ENCODE results near the gene RNF13. TPM values are rescaled to one million over a fixed set of nuclear protein-coding genes. Genes with fewer than 3 reads are reported as not detected.

RNF13 gene
- total RNA-seq, 1 experiment from 2014 or later, result 28.9 TPM

DNA sequence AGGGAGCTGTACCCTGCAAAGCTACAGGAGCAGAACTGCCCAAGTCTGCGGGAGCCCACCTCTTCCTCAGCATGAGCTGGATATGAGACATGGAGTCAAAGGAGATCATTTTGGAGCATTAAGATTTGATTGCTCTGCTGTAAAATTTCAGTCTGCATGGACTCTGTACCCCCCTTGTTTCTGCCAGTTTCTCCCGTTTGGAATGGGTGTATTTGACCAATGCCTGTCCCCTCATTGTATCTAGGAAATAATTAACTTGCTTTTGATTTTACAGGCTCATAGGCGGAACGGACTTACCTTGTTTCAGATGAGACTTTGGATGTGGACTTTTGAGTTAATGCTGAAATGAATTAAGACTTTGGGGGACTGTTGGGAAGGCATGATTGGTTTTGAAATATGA lies 18.3 kb downstream of the RNF13 start (continued):
- TF ChIP-seq, protein P1, sequence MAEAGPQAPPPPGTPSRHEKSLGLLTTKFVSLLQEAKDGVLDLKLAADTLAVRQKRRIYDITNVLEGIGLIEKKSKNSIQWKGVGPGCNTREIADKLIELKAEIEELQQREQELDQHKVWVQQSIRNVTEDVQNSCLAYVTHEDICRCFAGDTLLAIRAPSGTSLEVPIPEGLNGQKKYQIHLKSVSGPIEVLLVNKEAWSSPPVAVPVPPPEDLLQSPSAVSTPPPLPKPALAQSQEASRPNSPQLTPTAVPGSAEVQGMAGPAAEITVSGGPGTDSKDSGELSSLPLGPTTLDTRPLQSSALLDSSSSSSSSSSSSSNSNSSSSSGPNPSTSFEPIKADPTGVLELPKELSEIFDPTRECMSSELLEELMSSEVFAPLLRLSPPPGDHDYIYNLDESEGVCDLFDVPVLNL (CRISPR knock-in tag; IDR thresholded peaks at IDR 0.05; ENCODE audit: borderline replicate concordance, low read depth), result no peak

DNA sequence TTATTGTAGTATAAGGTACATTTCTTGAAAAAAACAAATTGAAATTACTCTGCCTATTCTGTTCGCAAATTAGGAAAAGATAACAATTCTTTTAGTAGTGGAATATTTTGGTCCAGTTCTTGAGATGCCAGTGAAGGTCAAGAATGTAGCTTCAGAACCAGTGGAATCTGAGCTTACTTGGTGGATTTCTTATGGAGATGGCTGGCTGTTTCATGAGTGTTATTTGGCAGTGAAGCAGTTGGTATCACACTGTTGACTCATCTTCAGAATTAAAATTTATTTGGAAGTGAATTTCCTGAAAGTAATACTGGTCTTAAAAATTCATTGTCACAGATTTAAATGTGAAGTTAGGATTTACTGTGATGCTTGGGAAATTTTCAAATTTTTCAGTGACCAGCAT lies 19.1 kb downstream of the RNF13 start:
- DNase-seq (ENCODE audit: low spot score) (no peak), ATAC-seq (no peak)
- POLR2A ChIA-PET, result no interaction called here
- Mint-ChIP-seq H3K27me3 (ENCODE audit: low read depth) (no peaks in the 10 kb centered on the region; the same call in 1 of the 2 replicates), H3K27ac (no peak overlapping the region), H3K4me3 (no peak overlapping the region), H3K9me3 (peaks cover 81% of the 10 kb centered on the region), H3K4me1 (no peaks in the 10 kb centered on the region), H3K36me3 (peaks cover 82% of the 10 kb centered on the region)
- CTCF ChIA-PET, result no interaction called here
- TF ChIP-seq, protein P2, sequence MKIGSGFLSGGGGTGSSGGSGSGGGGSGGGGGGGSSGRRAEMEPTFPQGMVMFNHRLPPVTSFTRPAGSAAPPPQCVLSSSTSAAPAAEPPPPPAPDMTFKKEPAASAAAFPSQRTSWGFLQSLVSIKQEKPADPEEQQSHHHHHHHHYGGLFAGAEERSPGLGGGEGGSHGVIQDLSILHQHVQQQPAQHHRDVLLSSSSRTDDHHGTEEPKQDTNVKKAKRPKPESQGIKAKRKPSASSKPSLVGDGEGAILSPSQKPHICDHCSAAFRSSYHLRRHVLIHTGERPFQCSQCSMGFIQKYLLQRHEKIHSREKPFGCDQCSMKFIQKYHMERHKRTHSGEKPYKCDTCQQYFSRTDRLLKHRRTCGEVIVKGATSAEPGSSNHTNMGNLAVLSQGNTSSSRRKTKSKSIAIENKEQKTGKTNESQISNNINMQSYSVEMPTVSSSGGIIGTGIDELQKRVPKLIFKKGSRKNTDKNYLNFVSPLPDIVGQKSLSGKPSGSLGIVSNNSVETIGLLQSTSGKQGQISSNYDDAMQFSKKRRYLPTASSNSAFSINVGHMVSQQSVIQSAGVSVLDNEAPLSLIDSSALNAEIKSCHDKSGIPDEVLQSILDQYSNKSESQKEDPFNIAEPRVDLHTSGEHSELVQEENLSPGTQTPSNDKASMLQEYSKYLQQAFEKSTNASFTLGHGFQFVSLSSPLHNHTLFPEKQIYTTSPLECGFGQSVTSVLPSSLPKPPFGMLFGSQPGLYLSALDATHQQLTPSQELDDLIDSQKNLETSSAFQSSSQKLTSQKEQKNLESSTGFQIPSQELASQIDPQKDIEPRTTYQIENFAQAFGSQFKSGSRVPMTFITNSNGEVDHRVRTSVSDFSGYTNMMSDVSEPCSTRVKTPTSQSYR (CRISPR knock-in tag; IDR thresholded peaks at IDR 0.05), result no peak
- TF ChIP-seq ZNF317 (CRISPR knock-in tag; IDR thresholded peaks at IDR 0.05; ENCODE audit: borderline replicate concordance, low read depth) (no peak), NFYB (CRISPR knock-in tag; conservative IDR thresholded peaks at IDR 0.05; ENCODE audit: low read depth) (no peak), JAZF1 (CRISPR knock-in tag; IDR thresholded peaks at IDR 0.05) (no peak), JUN (CRISPR knock-in tag; IDR thresholded peaks at IDR 0.05) (no peak), ELF4 (CRISPR knock-in tag; IDR thresholded peaks at IDR 0.05; ENCODE audit: low read depth) (no peak), ATF1 (CRISPR knock-in tag; IDR thresholded peaks at IDR 0.05) (no peak), TEAD1 (CRISPR knock-in tag; IDR thresholded peaks at IDR 0.05) (no peak), PRRX2 (CRISPR knock-in tag; IDR thresholded peaks at IDR 0.05) (no peak), CREM (CRISPR knock-in tag; IDR thresholded peaks at IDR 0.05) (no peak), NFE2L1 (CRISPR knock-in tag; IDR thresholded peaks at IDR 0.05) (no peak), NR1H2 (CRISPR knock-in tag; IDR thresholded peaks at IDR 0.05) (no peak), ZNF423 (CRISPR knock-in tag; IDR thresholded peaks at IDR 0.05) (no peak), FOXK1 (CRISPR knock-in tag; IDR thresholded peaks at IDR 0.05) (no peak), NR3C1 (CRISPR knock-in tag; conservative IDR thresholded peaks at IDR 0.05; ENCODE audit: low read depth) (no peak), ZNF232 (CRISPR knock-in tag; IDR thresholded peaks at IDR 0.05) (no peak)
- TF ChIP-seq, protein P3, sequence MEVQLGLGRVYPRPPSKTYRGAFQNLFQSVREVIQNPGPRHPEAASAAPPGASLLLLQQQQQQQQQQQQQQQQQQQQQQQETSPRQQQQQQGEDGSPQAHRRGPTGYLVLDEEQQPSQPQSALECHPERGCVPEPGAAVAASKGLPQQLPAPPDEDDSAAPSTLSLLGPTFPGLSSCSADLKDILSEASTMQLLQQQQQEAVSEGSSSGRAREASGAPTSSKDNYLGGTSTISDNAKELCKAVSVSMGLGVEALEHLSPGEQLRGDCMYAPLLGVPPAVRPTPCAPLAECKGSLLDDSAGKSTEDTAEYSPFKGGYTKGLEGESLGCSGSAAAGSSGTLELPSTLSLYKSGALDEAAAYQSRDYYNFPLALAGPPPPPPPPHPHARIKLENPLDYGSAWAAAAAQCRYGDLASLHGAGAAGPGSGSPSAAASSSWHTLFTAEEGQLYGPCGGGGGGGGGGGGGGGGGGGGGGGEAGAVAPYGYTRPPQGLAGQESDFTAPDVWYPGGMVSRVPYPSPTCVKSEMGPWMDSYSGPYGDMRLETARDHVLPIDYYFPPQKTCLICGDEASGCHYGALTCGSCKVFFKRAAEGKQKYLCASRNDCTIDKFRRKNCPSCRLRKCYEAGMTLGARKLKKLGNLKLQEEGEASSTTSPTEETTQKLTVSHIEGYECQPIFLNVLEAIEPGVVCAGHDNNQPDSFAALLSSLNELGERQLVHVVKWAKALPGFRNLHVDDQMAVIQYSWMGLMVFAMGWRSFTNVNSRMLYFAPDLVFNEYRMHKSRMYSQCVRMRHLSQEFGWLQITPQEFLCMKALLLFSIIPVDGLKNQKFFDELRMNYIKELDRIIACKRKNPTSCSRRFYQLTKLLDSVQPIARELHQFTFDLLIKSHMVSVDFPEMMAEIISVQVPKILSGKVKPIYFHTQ (CRISPR knock-in tag; IDR thresholded peaks at IDR 0.05), result no peak
- TF ChIP-seq, protein P4, sequence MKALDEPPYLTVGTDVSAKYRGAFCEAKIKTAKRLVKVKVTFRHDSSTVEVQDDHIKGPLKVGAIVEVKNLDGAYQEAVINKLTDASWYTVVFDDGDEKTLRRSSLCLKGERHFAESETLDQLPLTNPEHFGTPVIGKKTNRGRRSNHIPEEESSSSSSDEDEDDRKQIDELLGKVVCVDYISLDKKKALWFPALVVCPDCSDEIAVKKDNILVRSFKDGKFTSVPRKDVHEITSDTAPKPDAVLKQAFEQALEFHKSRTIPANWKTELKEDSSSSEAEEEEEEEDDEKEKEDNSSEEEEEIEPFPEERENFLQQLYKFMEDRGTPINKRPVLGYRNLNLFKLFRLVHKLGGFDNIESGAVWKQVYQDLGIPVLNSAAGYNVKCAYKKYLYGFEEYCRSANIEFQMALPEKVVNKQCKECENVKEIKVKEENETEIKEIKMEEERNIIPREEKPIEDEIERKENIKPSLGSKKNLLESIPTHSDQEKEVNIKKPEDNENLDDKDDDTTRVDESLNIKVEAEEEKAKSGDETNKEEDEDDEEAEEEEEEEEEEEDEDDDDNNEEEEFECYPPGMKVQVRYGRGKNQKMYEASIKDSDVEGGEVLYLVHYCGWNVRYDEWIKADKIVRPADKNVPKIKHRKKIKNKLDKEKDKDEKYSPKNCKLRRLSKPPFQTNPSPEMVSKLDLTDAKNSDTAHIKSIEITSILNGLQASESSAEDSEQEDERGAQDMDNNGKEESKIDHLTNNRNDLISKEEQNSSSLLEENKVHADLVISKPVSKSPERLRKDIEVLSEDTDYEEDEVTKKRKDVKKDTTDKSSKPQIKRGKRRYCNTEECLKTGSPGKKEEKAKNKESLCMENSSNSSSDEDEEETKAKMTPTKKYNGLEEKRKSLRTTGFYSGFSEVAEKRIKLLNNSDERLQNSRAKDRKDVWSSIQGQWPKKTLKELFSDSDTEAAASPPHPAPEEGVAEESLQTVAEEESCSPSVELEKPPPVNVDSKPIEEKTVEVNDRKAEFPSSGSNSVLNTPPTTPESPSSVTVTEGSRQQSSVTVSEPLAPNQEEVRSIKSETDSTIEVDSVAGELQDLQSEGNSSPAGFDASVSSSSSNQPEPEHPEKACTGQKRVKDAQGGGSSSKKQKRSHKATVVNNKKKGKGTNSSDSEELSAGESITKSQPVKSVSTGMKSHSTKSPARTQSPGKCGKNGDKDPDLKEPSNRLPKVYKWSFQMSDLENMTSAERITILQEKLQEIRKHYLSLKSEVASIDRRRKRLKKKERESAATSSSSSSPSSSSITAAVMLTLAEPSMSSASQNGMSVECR (CRISPR knock-in tag; IDR thresholded peaks at IDR 0.05; ENCODE audit: borderline replicate concordance), result no peak

Data from WTC11 (cell line).